Fibroblast of lung (primary cell): ENCODE results near the gene KRT75. TPM values are rescaled to one million over a fixed set of nuclear protein-coding genes. Genes with fewer than 3 reads are reported as not detected.

Source experiments
- DNase-seq, 2 donors: peaks; one replicate each; pipeline versions ENCODE4 v3.0.0 to v3.0.0-alpha.2; 2010; ENCODE audit warnings: low read depth in 2 of 2
- H2AFZ ChIP-seq: 2 replicates; pipeline ENCODE4 v1.5.1; 2012; ENCODE audit warnings: low read length, control low read depth, inconsistent platforms
- H3K27ac ChIP-seq: 2 replicates; pipeline ENCODE4 v1.5.1; 2011; ENCODE audit warnings: low read length, control low read depth; ENCODE audit not compliant: insufficient read depth
- H3K27me3 ChIP-seq: 2 replicates; pipeline ENCODE4 v1.5.1; 2011; ENCODE audit warnings: mild to moderate bottlenecking, low read length; ENCODE audit not compliant: control insufficient read depth, insufficient read depth
- H3K36me3 ChIP-seq: 2 replicates; pipeline ENCODE4 v1.5.1; 2011; ENCODE audit warnings: low read length; ENCODE audit not compliant: control insufficient read depth, insufficient read depth
- H3K4me1 ChIP-seq: 2 replicates; pipeline ENCODE4 v1.5.1; 2011; ENCODE audit warnings: low read length; ENCODE audit not compliant: control insufficient read depth, insufficient read depth; ENCODE audit errors: extremely low read depth
- H3K4me2 ChIP-seq: 2 replicates; pipeline ENCODE4 v1.5.1; 2011; ENCODE audit warnings: low read length, control low read depth; ENCODE audit not compliant: insufficient read depth; ENCODE audit errors: extremely low read depth
- H3K4me3 ChIP-seq, 4 experiments: fragments of 200-600 bp in 1 of 4; sonication (generic) in 1 of 4; replicated peaks in 1 of 4; 2 replicates each; pipeline ENCODE4 v1.5.1; 2011 to 2016; ENCODE audit warnings: low read length in 4 of 4, low read depth in 3 of 4, mild to moderate bottlenecking in 3 of 4, control low read depth in 2 of 4, inconsistent platforms in 1 of 4, mixed read lengths in 1 of 4; ENCODE audit not compliant: insufficient read depth in 1 of 4; ENCODE audit errors: control extremely low read depth in 1 of 4
- H3K79me2 ChIP-seq: 2 replicates; pipeline ENCODE4 v1.5.1; 2012; ENCODE audit warnings: mild to moderate bottlenecking, low read length, inconsistent platforms; ENCODE audit not compliant: control insufficient read depth, insufficient read depth
- H3K9ac ChIP-seq: 2 replicates; pipeline ENCODE4 v1.5.1; 2011; ENCODE audit warnings: mild to moderate bottlenecking, low read length, control low read depth; ENCODE audit not compliant: insufficient read depth
- H3K9me3 ChIP-seq: 2 replicates; pipeline ENCODE4 v1.5.1; 2012; ENCODE audit warnings: low read depth, low read length; ENCODE audit not compliant: control insufficient read depth, insufficient read depth
- H4K20me1 ChIP-seq: 2 replicates; pipeline ENCODE4 v1.5.1; 2011; ENCODE audit warnings: low read length; ENCODE audit not compliant: control insufficient read depth, insufficient read depth; ENCODE audit errors: extremely low read depth
- EZH2 ChIP-seq: IDR thresholded peaks from 2 replicates; pipeline ENCODE4 v1.5.1; 2012; ENCODE audit warnings: low read length, control low read depth, mild to moderate bottlenecking; ENCODE audit errors: missing control alignments
- polyA plus RNA-seq, 2 donors: library from polyadenylated mRNA; depleted of rRNA in 1 of 2; stranded (reverse) in 1 of 2; unstranded in 1 of 2; fragments of >200 nt; gene quantifications; 2 replicates each; pipeline ENCODE4 v1.2.1, GENCODE V29; 2011 to 2012; ENCODE audit warnings: missing spikeins in 1 of 2
- total RNA-seq: library from RNA; depleted of rRNA; stranded (reverse); fragments of >200 nt; gene quantifications from 2 replicates; pipeline ENCODE4 v1.2.1, GENCODE V29; 2014
- TF ChIP-seq, protein P1 (sequence below), 2 donors: IDR thresholded peaks in 1 of 2; conservative IDR thresholded peaks in 1 of 2; 1 replicate in 1 of 2; 2 replicates in 1 of 2; pipeline ENCODE4 v1.5.1; 2011 to 2012; ENCODE audit warnings: low read length in 2 of 2, control low read depth in 1 of 2, inconsistent platforms in 1 of 2, low read depth in 1 of 2, mild to moderate bottlenecking in 1 of 2

Gene KRT75
- total and polyA plus RNA-seq, 2 donors (not counting 1 experiment from before 2014, with no cell fraction given): not detected

- H3K9me3 ChIP-seq: no peaks in the 10 kb centered on the region
- H3K27ac ChIP-seq: no peak overlapping the region
- H3K36me3 ChIP-seq: no peaks in the 10 kb centered on the region
- H3K4me3 ChIP-seq: no peak overlapping the region
- H3K4me1 ChIP-seq: no peaks in the 10 kb centered on the region
- TF ChIP-seq EZH2: no peak
- TF ChIP-seq, protein P1, sequence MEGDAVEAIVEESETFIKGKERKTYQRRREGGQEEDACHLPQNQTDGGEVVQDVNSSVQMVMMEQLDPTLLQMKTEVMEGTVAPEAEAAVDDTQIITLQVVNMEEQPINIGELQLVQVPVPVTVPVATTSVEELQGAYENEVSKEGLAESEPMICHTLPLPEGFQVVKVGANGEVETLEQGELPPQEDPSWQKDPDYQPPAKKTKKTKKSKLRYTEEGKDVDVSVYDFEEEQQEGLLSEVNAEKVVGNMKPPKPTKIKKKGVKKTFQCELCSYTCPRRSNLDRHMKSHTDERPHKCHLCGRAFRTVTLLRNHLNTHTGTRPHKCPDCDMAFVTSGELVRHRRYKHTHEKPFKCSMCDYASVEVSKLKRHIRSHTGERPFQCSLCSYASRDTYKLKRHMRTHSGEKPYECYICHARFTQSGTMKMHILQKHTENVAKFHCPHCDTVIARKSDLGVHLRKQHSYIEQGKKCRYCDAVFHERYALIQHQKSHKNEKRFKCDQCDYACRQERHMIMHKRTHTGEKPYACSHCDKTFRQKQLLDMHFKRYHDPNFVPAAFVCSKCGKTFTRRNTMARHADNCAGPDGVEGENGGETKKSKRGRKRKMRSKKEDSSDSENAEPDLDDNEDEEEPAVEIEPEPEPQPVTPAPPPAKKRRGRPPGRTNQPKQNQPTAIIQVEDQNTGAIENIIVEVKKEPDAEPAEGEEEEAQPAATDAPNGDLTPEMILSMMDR (conservative IDR thresholded peaks at IDR 0.05 in 1 of 2, IDR thresholded peaks at IDR 0.05 in 1 of 2; ENCODE audit: low read depth in 1 of 2, low read length in 2 of 2): no peak
- H3K79me2 ChIP-seq: no peaks in the 10 kb centered on the region
- no peak overlapping the region for H3K4me2 ChIP-seq
- no peak for DNase-seq
- H4K20me1 ChIP-seq: no peaks in the 10 kb centered on the region
- H3K9ac ChIP-seq: no peak overlapping the region
- no peak overlapping the region for H2AFZ ChIP-seq
- H3K27me3 ChIP-seq: no peaks in the 10 kb centered on the region
These were observed 5.7 kb upstream of the KRT75 start for GRCh38 chr12:52439845-52440244.

DNA sequence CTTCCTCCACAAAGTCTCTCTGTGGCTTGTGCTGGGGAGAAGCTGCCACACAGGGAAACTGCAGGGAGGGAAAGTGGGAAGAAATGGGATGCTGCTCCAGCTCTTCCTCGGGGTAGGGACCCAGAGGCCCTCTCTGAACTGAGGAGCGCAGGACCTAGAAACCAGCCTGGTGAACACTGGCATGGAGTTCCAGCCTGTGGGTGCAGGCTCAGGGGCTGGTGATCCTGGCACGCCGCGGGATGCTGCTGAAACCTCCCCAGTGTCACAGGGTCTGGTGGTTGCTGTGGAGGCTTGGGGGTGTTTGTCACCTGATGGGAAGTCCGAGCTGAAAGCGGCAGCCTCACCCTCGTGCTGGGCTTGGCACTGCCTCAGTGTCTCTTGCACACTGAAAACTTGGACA, 5.2 kb upstream of the KRT75 start:
- no peak overlapping the region for H3K9ac ChIP-seq
- H2AFZ ChIP-seq: no peak overlapping the region
- H3K4me1 ChIP-seq: no peaks in the 10 kb centered on the region
- no peak overlapping the region for H3K4me3 ChIP-seq
- no peaks in the 10 kb centered on the region for H3K36me3 ChIP-seq
- no peak for DNase-seq
- TF ChIP-seq, protein P1 (conservative IDR thresholded peaks at IDR 0.05 in 1 of 2, IDR thresholded peaks at IDR 0.05 in 1 of 2; ENCODE audit: low read depth in 1 of 2, low read length in 2 of 2): no peak
- TF ChIP-seq EZH2: no peak
- no peak overlapping the region for H3K4me2 ChIP-seq
- H3K27me3 ChIP-seq: no peaks in the 10 kb centered on the region
- H4K20me1 ChIP-seq: no peaks in the 10 kb centered on the region
- no peaks in the 10 kb centered on the region for H3K79me2 ChIP-seq
- H3K27ac ChIP-seq: no peak overlapping the region
- H3K9me3 ChIP-seq: no peaks in the 10 kb centered on the region

GRCh38 chr12:52438305-52439301, 4.4 kb upstream of the KRT75 start:
- H2AFZ ChIP-seq: no peak overlapping the region
- H3K27me3 ChIP-seq: no peaks in the 10 kb centered on the region
- H3K9ac ChIP-seq: no peak overlapping the region

More at GRCh38 chr12:52438305-52439301, 4.4 kb upstream of the KRT75 start:
- no peaks in the 10 kb centered on the region for H3K79me2 ChIP-seq
- H3K4me2 ChIP-seq: no peak overlapping the region
- H3K4me1 ChIP-seq: no peaks in the 10 kb centered on the region
- no peaks in the 10 kb centered on the region for H3K36me3 ChIP-seq
- no peak overlapping the region for H3K4me3 ChIP-seq
- H3K9me3 ChIP-seq: no peaks in the 10 kb centered on the region
- no peak for TF ChIP-seq EZH2
- TF ChIP-seq, protein P1 (conservative IDR thresholded peaks at IDR 0.05 in 1 of 2, IDR thresholded peaks at IDR 0.05 in 1 of 2; ENCODE audit: low read depth in 1 of 2, low read length in 2 of 2): no peak
- H4K20me1 ChIP-seq: no peaks in the 10 kb centered on the region
- DNase-seq: no peak
- no peak overlapping the region for H3K27ac ChIP-seq
